Lung microvascular endothelial cell (primary cell): ENCODE measurements around the gene DEFB129. TPM values are rescaled to one million over a fixed set of nuclear protein-coding genes. Genes with fewer than 3 reads are reported as not detected.
"Not testable (repeated sequence)": the region's sequence is repeated elsewhere in the genome, so short reads cannot be mapped to it uniquely, and the experiment has no call there.

ENCODE experiments used
- DNase-seq, 2 donors: peaks; one replicate each; pipeline versions ENCODE4 v3.0.0 to v3.0.0-alpha.2; 2010; ENCODE audit warnings: low read depth in 2 of 2
- total RNA-seq: library from RNA; depleted of rRNA; stranded (reverse); fragments of >200 nt; gene quantifications from 2 replicates; pipeline ENCODE4 v1.2.1, GENCODE V29; 2014

DEFB129 gene
- total RNA-seq, 1 donor from 2014 or later: not detected

DNA sequence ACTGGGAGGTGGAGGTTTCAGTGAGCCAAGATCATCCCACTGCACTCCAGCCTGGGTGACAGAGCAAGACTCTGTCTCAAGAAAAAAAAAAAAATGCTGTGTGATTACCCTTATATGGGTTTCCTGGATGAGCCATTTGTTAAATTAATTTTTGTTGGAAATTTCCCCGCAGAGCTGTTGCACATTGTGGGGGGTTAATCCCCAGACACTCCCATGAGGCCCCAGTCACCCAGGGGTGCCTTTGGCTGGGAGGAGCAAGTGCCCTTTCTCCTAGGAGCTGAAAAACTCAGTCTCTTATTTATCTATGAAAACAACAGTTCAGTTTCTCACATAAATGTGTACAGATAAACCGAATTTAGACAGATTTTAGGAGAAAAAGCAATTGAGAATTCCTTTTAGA, 25.7 kb downstream of the DEFB129 start:
- DNase-seq: no peak

DNA sequence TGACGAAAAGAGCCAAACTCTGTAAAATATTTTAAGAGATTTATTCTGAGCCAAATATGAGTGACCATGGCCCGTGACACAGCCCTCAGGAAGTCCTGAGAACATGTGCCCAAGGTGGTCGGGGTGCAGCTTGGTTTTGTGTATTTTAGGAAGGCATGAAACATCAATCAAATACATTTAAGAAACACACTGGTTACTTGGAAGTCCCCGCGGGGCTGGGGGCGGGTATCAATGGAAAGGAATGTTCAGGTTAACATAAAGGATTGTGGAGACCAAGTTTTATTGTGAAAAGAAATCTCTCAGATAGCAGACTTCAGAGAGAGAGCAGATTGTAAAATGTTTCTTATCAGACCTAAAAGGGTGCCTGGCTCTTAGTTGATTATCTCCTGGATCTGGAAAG, 26.4 kb downstream of the DEFB129 start:
- DNase-seq: not testable (repeated sequence)

DNA sequence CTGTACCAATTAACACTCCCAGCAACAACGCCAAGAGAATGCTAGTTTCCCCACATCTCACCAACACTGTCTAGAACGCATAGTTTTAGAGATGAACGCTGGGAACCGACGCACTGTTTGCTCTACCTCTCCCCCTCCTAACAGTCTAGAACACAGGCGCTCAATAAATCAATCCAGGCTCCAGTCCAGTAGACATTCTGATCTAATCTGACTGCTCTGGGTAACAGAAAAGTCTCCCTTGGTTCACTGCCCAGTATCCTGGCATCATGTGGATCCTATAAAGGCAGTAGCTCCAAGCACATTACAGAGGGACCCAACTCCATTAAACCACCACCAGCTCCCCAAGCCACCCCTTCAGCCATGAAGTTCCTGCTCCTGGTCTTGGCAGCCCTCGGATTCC, 30.4 kb downstream of the DEFB129 start, which contains the start of gene DEFB132:
Gene DEFB132 (plus strand): TSS at position 306 of the 400 bp plus-strand sequence. CDS start 55 bp downstream, at position 361.
- DNase-seq: no peak

DNA sequence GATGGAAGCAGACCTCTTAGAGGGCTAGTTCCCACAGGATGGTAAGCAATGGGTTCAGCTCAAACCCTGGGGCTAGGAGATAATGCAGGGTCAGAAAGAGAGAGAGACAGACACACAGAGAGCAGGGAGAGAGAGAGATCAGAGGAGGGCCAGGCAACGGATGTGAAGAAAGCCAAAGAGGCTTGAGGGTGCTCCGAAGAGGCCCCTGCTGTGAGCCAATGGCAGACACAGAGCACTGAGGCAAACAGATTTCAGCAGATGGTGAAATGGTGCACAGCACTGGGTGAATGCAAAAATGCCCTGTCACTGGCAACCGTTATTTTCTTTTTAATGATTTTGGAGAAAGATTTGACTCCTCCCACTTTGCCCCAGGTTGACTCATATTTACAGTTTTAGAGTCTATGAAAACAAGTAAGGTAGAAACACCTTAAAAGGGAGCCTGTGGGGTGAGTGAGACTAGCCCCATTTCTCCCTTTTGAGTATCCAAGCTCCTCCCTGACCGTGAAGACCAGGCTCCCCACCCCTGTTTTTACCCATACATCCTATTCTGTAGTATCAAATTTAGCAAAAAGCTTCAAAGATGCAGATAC, 31.3 kb downstream of the DEFB129 start:
- no peak for DNase-seq

DNA sequence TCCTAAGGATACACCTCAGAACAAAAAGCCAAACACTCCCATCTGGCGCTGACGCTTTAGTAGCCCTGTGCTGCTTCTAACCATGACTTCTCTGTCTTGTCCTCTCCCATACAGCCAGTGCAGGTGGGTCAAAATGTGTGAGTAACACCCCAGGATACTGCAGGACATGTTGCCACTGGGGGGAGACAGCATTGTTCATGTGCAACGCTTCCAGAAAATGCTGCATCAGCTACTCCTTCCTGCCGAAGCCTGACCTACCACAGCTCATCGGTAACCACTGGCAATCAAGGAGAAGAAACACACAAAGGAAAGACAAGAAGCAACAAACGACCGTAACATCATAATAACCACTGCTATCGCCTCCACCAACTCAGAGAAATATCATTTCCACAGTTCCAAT, 31.9 kb downstream of the DEFB129 start:
- peak; percentile 53 to 59 for DNase-seq

DNA sequence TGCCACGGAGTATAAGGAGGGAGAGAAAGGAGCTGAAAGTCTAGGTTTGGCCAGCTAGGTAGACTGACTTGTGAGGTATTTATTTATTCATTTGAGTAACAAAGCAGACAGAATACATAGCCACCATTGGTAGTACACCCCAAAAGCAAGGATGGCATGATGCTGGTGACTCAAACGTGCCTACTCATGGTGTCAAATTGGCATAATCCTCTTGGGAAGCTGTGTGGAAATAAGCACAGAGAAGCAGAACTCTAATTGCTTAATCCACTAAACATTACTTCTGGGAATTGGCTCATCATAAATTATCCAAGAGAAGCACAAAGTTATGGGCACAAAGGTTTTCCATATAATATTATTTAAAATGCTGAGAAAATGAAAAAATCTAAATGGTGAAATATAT, 32.9 kb downstream of the DEFB129 start:
- no peak for DNase-seq

DNA sequence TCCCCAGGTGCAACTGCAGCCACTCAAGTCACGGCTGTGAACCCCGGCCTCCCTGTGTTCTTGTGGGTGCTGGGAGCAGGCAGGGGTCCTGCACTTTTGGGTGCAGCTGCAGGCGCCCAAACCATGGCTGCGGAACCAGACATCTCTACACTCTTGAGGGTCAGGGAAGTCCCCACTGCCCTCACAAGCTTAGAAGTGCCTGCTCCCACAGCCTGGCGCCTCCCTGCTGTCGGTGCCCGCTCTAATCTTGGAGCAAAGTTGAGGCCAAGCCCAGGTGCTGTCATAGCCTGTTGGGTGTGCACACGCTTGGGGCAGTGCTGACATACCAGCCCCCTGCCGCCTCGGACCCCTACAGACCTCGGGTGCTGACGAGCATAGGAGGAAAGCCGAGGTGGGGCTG, 36.6 kb downstream of the DEFB129 start:
- no peak for DNase-seq

DNA sequence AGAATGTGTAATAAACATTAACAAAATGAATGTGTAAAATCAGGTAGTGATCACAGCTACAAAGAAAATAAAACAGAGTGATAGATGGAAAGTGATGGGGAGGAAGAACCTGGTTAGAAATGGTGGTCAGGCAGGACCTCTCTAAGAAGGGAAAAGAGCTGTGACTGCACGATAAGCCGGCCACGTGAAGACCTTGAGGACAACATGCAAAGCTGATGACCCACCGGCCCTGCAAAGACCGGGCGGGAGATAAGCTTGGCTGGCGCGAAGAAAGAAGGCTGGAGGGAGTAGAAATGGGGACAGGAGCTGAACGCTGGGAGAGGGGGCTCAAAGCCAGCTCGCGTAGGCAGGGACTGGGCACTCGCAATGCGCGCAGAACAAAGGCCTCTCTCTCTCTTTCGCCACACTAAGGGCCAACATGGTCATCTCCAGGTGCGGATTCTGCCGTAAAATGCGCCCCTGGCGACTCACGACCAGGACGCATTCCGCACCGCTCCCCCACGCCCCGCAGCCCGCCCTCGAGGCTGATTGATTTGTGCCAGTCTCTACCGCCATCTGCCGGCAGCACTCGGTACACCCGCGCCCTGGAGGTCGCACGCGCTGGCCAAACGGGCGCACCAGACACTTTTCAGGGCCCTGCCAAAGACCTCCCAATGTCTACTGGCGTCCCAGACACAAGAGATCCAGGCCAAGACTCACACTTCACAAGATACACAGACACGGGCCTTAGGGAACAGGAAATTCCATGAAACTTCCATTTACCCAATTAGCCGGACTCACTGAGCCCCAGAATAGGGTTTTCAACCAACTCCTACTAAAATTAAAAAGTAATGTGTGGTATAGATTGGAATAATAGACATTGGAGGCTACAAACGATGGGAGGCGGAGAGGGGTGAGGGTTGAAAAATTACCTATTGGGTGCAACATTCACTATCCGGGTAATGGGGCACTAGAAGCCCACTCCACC, 39.8 kb downstream of the DEFB129 start:
- DNase-seq: peak; percentile 79 to 84

DNA sequence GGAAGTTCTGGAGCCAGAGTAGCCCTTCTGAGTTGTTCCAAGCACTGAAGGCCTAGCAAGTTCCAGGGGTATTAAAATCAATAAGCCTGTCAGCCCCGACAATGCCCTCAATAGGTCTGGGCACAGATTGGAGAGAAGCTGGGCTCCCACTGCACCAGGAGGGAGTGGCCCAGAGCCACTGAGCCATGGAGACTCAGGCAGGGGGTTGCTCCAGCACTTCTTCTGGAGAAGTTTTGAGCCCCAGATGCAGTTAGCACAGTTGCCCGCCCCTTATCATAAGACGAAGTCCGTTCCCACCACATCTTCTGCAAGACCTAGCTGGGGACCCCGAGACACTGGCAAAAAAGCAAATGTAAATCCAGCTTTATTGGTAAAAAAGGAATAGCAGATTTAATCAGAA, 43.5 kb downstream of the DEFB129 start:
- DNase-seq: no peak

DNA sequence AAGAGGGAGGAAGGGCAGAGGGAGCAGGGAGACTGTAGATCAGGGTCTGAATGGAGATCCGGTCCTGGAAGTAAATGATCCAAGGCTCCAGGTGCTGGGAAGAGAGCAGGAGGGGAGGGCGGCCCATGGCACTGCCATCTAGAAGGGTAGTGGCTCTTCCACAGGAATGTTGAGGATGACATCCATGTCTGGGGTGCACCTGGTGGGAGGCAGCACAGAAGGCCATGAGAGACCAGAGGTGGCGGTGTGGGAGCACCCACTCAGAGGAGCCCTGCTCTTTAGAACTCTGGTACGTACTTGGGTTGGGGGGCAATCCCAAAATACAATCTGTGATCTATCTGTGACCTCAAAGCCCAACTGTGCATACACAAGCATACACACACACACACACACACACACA, 44.0 kb downstream of the DEFB129 start:
- no peak for DNase-seq

DNA sequence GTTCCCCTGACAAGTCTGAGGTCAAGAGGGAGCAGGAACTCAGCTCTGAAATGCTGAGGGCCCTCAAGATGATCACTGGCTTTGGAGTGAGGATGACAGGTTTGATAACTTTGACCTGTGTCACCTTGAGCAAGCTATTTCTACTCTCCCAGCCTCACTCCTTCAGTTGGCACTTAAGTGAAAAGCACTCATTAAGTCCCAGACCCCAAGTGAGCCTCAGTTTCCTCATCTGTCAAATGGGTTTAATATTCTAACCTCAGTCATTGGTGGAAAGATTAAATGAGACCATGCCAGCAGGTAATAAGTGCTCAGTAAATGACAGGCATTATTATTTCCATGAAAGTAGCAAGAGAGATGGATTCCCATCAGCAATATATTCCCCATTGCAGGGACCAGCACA, 44.5 kb downstream of the DEFB129 start:
- no peak for DNase-seq

DNA sequence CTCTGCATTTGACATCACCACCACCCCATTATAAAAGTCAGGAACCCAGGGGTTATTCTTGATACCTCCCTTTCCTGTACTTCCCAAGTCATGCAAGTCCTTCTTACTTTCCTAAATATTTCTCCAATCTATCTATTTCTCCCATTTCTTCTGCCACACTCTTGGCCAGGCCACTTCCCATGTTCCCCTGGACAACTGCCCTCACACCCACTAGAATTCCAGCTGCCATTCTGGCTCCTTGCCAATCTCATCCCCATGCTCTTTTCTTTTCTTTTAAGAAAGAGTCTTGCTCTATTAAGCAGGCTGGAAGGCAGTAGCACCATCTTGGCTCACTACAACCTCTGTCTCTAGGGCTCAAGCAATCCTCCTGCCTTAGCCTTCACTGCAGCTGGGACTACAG, 45.7 kb downstream of the DEFB129 start:
- no peak for DNase-seq

DNA sequence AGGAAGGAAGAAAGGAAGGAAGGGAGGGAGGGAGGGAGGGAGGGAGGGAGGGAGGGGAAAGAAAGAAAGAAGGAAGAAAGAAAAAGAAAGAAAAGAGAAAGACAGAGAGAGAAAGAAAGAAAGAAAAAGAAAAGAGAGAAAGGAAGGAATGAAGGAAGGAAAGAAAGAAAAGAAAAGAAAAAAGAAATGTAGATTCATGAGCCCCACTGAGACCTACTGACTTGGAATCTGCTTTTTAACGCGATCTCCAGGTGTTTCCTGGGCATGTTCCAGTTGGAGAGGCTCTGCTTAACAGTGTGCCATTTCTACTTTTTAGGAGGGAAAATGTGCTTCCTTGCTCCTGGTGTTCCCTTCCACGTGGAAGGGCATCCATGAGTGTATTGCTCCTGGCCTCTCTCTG, 46.8 kb downstream of the DEFB129 start:
- DNase-seq: no peak

DNA sequence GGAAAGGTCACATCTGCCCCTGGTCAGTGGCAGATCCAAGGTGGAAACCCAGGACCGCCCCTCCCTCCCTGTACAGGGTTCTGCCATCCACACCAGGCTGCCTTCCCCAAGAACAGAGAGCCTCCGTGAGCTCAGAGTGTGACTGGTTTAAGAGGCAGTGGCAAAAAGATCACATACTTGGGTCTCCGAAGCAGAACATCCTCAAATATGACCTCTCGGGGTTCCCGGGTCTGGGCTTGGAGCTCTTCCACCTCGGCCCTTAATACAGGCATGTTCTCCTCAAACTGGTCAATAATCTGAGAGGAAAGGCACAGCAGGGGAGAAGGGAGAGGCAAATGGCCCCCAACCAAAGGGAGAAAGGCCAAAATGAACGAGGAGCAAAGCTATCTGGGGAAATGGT, 48.7 kb downstream of the DEFB129 start:
- no peak for DNase-seq

DNA sequence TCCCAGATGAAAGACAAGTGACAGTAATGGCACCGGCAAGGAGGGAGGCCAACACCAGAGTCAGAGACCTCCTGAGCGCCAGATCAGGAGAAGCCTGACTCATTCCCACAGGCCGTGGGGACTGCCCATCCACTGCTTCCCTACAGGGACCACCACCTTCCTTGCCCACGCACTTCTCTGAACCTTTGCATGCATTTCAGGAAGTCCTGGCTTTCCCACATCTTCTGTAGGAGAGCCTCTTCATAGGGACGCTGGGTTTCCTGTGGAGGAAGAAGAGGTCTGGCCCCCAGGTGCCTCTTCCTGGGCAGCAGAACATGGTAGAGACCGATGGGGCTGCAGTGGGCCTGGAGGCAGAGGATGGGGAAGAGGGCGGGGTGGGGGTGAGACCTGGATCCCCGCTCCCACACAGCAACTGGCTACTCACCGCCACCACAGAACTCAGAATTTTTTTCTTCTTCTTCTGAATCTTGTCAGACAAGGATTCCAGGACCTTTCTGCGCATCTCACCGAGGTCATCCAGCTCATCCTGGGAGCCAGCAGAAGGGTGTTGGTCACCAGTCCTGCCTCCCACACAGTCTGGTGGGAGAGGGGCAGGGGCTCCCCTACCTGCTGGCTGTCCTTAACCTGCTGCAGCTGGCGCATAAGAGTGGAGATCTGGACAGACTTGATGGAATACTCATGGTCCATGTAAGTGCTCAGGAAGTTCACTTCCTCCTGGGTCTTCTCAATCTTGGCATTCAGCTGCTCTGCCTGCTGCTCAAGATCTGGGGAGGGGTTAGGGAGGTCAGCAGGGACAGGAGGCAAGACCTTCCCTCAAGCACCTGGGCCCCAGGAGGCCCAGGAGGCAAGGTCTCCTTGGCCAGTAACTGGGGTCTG, 49.8 kb downstream of the DEFB129 start:
- DNase-seq: no peak

DNA sequence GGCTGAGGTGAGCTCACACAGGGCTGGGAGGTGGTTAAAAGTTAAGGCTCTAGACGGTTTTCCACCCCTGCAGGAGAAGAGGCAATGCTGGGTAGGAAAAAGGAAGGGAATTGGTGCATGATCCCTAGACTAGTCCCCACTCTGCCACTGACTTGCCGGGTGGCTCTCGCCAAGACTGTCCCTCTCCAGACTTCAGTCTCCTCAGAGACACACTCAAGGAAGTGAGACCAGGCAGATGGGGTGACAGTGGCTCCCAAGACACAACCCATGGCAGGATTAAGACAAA, 50.4 kb downstream of the DEFB129 start:
- DNase-seq: no peak

DNA sequence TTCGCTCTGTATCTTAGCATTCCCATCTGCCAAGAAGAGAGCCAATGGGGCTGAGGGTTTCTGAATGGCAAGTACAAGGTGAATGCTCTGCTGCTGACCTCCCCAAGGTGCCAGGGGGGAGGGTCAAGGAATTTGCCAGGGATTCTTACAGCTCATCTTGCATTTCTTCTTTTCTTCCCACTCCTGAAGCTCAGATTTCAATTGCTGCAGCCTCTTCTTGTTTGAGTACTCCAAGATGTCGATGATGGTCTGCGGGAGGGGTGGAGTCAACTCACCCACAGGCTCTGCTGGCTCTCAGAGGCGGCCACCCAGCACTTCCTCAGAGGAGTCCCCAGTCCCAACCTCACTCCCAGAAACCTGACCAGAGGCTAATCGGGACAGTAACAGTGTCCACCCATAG, 51.1 kb downstream of the DEFB129 start:
- no peak for DNase-seq

DNA sequence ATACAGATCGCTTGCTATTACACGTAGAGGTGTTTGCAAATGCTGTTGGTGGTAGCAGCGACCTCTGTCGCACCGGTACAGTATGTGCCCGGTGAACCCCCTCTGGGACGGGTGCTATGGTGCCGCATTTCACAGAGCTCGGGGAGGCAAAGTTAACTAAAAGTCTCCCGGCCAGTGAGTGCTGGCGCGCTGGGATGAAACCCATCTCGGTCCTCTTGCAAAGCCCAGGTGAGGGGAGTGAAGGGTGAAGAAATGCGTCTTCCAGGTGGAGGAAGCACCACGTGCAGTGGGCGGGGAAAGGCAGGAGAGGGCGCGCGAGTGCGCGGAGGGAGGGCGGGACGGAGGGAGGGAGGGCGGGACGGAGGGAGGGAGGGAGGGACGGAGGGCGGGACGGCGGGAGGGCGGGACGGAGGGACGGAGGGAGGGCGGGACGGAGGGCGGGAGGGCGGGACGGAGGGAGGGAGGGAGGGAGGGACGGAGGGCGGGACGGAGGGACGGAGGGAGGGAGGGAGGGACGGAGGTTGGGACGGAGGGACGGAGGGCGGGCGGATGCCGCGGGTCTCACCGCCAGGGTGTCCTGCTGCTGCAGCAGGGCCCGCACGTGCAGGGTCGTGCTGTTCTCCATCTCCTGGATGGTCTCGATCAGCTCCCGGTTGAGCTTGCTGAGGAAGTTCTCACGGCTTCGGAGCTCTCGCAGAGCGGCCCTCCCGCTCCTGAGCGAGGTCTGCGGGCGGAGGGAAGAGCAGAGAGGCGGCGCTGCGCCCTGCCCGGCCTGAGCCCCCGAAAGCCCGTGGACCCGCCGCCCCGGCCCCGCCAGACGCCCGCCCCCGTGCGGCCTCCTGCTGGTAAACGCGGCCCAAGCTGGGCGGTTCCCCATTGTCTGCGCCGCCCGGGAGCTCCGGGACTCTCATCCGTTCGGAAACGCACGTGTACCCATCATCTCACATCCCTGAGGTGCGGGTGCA, 51.8 kb downstream of the DEFB129 start:
- peak; percentile 17 to 87 for DNase-seq
